GM21723 (cell line): ENCODE data around the gene MYO1E.
A peak's percentile ranks its signal among the peaks of the same experiment; 100 is the strongest.
"Not testable (repeated sequence)": the region's sequence is repeated elsewhere in the genome, so short reads cannot be mapped to it uniquely, and the experiment has no call there.

Experiments used
- ATAC-seq: cut with Tn5 transposase; IDR thresholded peaks from one replicate; pipeline ENCODE4 v1.9.1; 2021; ENCODE audit warnings: mild to moderate bottlenecking, moderate library complexity; ENCODE audit not compliant: unreplicated experiment

MYO1E gene

DNA sequence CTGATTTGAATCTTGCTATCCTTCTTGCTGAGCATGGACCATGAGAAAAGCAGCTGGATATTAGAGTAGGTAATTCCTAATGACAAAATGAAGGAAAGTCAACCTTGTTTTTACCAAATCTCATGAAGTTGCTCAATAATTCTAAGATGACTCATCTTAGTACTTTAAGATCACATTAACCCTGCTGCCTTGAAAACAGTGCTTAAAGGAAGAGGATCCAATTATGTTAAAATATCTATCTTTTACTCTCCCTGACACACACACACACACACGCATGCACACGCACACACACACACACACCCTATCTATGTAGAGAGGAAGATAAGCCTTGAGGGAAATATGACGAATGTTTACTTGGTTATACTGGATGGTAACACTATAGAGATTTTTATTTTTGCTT lies 16.0 kb upstream of the MYO1E start:
- ATAC-seq = no peak

DNA sequence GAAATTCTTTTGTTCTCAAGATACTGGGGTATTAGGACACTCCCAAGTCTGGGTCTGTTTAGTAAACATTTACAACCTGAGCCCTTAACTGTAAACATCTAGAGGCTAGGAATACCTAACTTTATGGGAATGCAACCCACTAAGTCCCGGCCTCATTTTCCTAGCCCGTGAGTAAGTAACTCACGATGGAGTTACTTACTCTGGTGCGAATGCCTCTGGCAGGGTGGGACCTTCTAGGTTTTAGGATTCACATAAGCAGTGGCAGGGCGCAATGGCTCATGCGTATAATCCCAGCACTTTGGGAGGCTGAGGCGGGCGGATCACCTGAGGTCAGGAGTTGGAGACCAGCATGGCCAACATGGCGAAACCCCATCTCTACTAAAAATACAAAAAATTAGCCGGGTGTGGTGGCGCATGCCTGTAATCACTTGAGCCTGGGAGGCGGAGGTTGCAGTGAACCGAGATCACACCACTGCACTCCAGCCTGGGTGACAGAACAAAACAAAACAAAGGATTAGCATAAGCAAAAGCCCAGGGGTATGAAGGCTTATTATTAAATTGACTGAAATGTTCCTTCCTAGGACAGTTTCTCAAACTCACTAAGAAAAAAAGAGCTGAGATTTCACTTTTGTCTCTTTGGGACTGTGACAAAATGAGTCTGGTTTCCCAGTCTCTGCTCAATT lies 14.7 kb upstream of the MYO1E start:
- not testable (repeated sequence) for ATAC-seq

DNA sequence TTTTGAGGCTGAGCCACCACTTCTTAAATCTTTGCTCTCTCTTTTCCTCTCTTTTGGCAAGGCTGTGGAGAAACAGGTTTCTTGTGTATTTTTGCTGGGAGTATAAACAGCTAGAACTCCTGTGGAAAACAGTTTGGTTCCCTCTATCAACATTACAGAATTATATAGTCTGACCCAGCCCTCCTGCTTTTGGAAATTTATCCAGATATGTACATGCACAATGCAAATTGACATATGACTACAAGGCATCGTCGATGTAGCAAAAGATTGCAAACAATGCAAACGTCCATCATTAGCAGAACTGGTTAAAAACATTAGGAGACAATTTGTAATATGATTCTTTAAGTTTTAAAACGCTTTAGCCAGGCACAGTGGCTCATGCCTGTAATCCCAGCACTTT lies 12.5 kb upstream of the MYO1E start:
- no peak for ATAC-seq

DNA sequence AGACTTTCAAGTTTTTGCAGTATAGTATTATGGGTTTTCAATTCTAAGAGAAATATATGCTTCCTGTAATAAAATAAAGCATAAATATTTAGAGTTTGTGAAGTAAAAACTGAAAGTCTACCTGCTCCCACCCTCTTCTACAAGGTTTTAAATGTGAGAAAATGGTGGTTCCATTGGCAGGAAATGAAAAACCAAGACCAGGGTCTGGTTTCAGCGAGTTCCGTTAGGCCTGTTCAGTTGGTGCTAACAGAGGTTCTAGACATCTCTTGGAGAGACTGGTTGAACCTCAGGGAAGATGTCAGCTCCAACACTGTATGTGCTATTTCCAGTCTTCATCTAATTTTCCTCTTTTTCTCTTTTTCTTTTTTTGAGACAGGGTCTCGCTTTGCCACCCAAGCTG lies 11.8 kb upstream of the MYO1E start:
- no peak for ATAC-seq

DNA sequence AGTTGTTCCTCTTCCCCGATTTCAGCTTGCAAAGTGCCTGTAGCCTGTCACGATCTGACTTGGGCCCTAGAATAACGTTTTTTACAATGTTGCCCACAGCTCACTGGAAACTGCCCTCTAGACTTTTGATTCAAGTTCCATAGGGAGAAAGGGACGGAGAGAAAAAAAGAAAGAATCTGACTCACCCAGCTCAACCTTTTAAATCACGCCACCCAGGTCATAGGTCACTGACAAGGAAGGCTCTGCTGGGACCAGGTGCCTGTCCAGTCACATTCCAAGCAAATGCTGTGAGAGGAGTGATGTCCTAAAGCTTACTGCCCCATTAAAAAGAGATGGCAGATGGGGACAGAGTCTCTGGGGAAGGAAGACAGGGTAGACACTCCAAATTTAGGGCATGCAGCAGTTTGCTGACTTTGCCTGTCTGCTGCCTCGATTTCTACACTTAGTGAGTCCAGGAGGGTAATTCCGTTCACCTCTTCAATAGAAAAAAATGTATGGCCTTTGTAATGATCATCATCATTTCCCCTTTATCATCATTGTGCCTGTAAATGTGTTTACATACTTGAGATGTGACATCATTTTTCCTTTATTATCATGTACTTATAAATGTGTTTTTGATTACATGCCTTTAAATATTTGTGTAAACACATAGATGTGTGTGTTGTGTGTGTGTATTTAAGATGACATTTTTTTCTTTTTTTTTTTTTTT lies 8.4 kb upstream of the MYO1E start:
- ATAC-seq = no peak

DNA sequence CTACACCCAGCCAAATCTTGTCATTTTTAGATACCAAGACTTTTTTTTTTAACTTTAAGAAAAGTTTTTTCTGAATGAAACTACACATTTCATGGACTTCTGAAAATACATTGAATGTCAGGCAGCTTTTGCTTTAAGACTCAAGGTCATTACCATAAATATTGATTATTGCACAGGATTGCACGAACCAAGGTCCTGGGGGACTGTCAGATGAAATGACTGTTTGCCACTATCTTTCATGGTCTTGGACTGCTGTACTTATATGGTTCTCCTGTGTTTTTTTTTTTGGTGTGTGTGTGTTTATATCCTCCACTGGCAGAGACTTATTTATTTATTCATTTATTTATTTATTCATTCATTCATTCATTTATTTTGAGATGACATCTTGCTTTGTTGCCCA lies 6.9 kb upstream of the MYO1E start:
- no peak for ATAC-seq

DNA sequence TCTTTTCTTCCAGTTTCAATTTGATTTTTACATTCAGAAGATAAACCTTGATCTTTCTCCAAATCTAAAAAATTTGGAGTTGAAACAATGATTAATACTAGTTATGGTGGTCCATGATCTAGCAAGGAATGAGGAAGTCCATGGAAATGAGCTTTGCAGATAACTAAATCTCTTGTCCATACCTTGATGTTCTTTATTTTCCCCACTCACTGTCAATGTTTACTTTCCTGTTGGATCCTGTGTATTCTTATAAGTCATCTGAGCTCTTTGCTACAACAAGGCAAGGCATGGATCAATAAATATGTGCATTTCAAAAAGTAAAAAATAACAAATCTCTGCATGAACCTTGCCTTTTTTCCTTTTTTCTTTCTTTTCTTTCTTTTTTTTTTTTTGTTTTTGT lies 6.2 kb upstream of the MYO1E start:
- no peak for ATAC-seq

DNA sequence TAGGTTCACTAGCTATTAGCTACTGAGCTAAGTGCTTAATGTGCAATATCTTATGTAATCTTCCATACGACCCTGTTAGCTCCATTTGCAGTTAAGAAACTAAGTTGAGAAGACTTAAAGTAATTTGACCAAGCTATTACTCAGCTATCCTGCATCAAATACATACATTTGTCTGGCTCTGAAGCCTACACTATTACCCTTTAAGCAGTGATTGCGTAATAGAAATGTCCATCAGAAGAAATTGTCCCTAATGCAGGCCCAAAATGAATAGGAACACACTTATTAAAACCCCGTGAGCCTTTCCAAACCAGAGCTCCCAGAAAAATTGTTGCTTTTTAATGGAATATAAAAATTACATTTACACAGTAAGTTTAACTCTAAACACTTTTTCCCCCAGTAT lies 5.3 kb upstream of the MYO1E start:
- no peak for ATAC-seq

DNA sequence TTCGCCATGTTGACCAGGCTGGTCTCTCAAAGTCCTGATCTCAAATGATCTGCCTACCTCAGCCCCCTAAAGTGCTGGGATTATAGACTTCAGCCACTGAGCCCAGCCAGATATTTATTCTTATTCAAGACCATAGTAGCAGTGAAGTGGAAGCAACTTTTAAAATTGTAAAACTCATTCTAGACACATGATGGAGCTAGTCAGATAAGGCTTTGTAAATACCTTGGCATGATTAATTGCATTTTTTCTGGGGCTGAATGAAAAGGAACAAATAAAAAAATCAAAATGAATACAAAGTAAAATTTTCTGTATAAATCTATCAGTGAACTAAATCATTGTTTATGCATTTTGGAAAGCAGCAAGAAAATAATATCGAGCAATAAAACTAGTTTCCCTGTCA lies 4.1 kb upstream of the MYO1E start:
- no peak for ATAC-seq

DNA sequence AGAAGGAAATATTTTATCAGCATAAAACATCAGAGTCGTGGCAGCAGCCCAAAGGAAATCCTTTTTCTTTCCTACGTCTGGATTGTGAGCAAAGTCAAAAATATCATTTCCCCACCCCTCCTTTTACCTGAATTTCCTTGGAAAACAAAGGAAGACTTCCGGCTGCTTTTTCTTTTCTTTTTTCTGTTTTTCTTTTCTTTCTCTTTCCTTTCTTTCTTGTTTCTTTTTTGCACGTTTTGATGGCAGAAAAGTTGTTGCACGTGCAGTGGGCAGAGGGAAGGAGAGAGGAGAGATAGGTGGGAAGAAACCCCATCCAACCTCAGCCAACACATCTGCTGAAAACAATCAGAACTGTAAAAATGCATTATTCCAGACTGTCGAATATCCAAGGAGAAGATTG lies 544 bp upstream of the MYO1E start:
- no peak for ATAC-seq

DNA sequence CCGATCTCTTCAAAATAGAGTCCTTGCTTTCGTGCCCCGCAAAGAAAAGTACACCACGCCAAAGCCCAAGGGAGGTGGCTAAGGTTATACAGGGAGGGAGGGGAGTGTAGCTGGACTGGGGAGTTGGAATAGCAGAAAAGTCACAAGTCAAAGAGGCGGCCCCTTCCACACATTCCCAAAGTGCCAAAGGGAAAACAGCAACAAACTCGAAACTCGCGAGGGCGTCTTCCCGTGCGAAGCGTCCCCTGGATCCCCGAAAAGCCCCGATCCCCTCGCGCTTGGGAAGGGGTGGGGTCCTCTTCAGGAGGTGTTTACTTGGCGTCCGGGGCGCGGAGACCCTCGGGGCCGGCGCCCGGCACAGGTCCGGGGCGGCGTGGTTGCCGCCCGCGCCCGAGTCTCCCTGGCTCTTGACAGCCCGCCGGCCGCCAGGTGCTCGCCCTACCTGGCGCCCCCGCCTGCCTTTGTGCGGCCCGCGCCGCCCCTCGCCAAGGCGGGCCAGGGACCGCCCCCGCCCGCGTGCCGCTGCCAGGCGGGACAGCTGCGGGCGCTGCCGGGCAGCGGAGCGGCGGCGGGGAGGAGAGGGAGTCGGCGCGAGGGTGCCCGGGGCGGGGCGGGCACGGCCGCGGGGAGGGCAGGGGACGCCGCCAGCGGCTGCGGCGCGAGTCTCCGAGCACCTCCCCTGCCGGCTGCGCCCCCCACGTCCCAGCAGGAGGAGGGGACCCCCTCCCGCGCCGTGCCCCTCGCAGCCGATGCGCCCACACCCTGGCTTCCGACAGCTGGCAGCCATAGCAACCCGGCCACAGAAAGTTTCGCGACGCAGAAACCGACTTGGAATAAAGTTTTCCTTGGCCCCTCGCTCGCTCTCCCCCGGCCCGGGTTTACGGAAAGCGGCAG lies 966 bp downstream of the MYO1E start:
- ATAC-seq = peak; percentile 31

DNA sequence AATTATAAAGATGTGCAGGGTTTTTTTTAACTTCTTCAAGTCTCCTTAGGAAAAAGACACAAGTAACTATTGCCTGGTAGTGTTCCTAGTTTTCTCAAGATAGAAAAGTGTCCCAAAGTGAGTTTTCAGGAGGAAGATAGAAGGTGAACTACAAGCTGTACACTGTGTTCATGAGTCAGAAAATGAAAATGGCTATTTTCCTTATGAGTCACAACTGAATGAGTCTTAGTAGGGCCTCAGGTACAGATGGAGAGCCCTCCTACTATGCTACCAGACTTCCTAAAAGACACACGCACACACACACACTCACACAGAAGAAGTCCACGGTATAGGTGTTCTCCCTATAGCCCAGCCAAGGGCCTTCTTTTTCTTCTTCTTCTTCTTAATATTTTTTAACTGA lies 3.1 kb downstream of the MYO1E start:
- no peak for ATAC-seq

DNA sequence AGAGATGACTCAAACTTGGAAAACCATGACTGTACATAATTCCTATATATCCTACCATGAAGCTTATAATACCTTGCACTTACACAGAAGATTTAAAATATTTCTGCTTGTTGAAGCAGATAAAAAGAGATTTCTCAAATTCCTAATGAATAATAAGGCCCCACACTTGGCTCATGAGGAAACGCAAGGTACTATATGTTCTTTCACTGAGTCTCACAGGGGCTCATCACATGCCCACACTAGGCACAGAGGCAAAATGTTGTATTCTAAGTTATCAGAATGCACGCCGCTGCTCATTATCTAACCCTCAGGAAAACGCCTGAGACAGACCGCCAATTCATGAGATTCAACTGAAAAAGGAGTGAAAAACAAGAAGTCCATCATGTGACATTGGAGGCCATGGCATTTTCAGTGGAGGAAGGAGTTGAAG lies 5.6 kb downstream of the MYO1E start:
- ATAC-seq = no peak

DNA sequence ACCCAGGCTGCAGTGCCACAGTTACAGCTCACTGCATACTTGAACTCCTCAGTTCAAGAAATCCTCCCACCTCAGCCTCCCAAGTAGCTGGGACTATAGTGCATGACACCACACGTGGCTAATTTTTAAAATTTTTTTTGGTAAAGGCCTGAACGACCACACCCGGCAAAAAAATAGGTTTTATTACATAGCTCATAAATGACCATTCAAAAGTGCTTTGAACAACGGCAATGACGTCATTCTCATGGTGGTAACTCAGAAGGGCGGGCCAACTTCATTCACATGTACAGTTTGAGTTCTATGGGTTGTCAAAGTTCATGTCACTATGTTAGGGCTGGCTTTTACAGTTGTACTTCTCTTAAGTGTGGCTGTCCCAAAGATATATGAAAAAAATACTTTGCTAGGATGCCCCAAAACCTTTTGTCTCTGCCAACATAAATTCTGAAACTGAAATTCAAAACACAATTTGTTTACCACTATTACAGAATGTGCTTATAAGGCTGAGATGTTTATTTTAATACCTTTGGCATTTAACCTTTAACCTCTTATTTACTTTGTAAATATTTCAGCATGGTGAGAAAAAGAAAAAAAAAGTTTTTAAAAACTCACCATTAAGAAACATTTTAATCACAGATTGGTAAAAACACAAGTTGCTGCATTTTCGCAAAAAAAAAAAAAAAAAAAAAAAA lies 6.2 kb downstream of the MYO1E start:
- no peak for ATAC-seq

DNA sequence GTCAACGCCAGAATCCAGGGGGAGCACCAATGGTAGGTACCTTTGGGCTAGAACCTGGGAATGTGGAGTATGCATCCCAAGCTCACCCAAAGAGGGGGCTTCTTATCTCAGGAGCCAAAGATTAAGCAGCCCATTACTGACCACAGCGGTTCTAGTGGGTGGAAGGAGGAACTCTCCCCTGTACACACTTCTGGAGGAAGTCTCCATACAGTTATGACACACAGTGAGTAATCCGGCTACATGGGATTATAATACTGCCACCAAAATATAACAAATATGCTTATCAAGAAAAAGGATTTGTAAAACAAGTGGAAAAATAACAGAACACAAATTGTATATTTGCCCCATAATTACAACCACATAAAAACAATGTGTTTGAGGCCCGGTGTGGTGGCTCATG lies 8.4 kb downstream of the MYO1E start:
- no peak for ATAC-seq

DNA sequence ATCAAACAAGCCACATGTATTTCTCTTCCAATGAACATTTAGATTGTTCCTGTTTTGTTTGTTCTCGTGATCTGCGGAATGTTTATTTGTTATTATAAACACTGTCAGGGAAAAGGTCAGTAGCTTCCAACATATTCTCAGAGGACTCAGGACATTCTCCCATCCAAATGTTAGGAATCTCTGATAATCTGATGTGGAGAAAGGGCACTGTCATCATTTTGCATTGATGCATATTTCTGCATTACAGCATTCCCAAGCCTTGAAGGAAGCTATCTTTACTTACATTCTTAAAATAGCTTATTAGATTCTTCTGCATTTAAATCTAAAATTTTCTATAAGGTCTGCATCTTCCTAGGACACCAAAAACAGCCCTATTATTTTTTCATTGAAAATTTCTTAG lies 10.3 kb downstream of the MYO1E start:
- ATAC-seq = no peak

DNA sequence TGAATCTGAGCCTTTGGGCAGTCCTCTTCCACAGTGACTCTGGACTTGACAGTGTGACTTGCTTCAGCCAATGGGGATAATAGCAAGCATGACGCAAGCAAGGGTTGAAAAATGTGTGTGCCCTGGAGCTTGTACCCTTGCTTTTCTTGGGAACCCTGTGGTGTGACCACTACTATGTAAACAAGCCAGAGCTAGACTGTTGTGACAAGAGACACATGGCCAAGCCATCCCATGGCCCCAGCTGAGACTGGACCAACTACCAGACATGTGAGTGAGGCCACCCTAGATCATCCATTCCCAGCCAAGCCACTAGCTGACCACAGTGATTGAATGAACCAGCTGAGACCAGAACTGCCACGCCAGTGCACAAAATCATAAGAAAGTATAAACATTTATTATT lies 11.8 kb downstream of the MYO1E start:
- ATAC-seq = no peak

DNA sequence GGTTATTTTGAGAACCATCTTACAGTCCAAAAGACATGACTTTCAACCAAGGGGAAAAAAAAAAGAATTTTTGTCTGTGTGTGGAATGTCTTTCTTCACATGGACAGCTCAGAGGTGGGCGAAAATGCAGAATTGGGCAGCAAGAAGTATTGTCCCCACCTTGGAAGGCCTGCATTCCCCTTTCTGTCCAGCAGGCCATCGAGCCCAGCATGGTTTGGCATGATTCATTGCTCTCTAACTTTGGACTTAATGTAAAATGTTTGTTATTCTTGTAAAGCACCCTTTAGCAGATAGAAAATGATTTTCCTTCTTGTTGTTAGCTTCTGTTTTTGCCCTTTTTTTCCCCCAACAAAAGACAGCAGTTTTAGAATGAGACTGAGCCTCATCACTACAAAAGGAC lies 12.4 kb downstream of the MYO1E start:
- ATAC-seq = no peak

DNA sequence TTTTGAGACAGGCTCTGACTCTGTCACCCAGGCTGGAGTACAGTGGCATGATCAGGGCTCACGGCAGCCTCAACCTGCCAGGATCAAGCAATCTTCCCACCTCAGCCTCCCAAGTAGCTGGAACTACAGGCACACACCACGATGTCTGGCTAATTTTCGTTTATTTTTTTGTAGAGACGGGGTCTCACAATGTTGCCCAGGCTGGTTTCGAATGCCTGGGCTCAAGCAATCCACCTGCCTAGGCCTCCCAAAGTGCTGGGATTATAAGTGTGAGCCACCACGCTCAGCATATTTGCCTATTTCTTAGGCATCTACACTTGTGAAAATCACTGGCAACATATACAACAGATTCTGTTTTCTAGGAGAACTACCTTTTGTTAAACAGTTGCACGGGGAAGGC lies 16.9 kb downstream of the MYO1E start:
- ATAC-seq = no peak

DNA sequence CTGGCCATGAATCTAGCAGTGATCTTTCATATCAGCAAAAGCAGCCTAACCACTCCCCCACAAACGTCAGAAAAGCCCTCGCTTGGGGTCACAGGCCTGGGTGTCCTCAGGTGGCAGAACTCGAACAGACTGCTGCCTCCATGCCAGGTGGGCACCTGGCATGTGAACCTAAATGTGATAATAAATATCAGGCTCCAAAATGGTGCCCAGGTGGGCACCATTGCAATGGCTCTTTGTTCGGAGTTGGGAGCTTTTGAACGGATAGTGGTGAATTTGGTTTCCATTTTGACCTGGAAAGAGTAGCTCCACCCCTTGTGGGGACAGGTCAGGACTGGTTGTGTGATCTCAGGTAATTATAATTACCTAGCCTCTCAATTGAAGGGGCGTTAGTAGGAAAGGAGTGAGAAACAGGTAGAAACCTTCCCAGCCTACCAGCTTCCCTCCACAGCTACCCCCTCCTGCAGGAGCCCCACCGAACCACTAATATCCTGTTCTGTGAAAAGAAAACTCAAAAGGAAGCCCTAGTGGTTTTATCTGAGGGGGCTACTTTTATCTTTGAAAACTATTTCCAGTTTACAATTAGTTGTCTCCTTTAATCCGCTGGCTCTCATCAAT lies 18.1 kb downstream of the MYO1E start:
- ATAC-seq = no peak

DNA sequence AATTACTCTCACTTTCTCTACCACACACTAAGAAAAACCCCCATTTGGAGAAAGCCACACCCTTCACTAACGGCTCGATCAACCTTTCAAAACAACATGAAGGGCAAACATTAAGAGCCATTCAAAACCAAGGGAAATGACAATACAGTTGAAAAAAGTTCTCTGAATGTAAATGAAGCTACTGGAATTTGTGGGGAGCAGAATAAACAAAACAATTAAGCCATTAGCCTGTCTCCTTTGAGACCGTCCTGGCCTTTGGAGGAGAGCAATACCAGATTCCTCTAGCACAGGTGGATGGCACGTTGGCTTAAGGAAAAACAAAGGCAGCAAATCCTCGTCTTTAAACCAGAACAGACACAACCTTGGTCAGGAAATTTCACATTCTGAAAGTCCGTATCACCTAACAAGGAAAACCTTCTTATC lies 18.7 kb downstream of the MYO1E start:
- ATAC-seq = no peak
